SK-N-SH treated with all-trans-retinoic acid at 6 μM for 48 hours (cell line): ENCODE measurements around the gene GATAD1.

Source experiments
- ISL1 ChIP-seq: fragments of 250-450 bp; sonication (Bioruptor Pico); IDR thresholded peaks from 2 replicates; pipeline ENCODE4 v2.1.2; 2022; ENCODE audit warnings: mild to moderate bottlenecking, moderate library complexity
- TCF4 ChIP-seq: fragments of 250-450 bp; sonication (Bioruptor Pico); IDR thresholded peaks from 2 replicates; pipeline ENCODE4 v1.8.0; 2021; ENCODE audit warnings: mild to moderate bottlenecking, moderate library complexity, borderline replicate concordance
- ZNF565 ChIP-seq: fragments of 450-650 bp; formaldehyde crosslinking; conservative IDR thresholded peaks from 2 replicates; pipeline ENCODE4 v1.5.0; 2020; ENCODE audit warnings: low read depth, mild to moderate bottlenecking, moderate library complexity
- ZNF70 ChIP-seq: fragments of 450-650 bp; formaldehyde crosslinking; IDR thresholded peaks from 2 replicates; pipeline ENCODE4 v1.5.0; 2020; ENCODE audit warnings: mild to moderate bottlenecking, moderate library complexity
- ZNF8 ChIP-seq: fragments of 450-650 bp; formaldehyde crosslinking; IDR thresholded peaks from 2 replicates; pipeline ENCODE4 v1.5.0; 2020; ENCODE audit warnings: mild to moderate bottlenecking, moderate library complexity
- TF ChIP-seq, protein P1 (sequence below): fragments of 250-450 bp; sonication (Bioruptor Pico); IDR thresholded peaks from 2 replicates; pipeline ENCODE4 v1.8.0; 2020; ENCODE audit warnings: mild to moderate bottlenecking, moderate library complexity, borderline replicate concordance
- TF ChIP-seq, protein P2 (sequence below): fragments of 250-450 bp; sonication (Bioruptor Pico); IDR thresholded peaks from 2 replicates; pipeline ENCODE4 v1.8.0; 2021; ENCODE audit warnings: low read depth, mild to moderate bottlenecking, moderate library complexity, borderline replicate concordance

DNA sequence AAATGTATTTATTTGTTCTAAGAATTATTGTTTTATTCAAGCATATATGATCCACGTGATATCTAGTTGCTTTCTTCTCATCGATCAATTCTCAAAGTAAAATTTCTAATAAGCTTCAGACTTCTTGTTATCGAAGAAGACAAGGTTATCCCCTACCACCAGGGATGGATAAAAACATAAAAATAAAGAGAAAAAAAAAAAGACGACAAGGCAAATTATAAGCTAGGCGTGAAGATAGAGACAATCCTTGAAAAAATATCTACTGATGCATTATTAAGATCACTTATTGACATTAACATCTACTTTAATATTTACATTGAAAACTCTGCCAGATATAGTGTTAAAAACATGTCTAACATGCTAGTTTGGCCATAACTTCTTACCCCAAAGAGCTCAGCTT lies 61.7 kb downstream of the GATAD1 start:
- TF ChIP-seq, protein P1, sequence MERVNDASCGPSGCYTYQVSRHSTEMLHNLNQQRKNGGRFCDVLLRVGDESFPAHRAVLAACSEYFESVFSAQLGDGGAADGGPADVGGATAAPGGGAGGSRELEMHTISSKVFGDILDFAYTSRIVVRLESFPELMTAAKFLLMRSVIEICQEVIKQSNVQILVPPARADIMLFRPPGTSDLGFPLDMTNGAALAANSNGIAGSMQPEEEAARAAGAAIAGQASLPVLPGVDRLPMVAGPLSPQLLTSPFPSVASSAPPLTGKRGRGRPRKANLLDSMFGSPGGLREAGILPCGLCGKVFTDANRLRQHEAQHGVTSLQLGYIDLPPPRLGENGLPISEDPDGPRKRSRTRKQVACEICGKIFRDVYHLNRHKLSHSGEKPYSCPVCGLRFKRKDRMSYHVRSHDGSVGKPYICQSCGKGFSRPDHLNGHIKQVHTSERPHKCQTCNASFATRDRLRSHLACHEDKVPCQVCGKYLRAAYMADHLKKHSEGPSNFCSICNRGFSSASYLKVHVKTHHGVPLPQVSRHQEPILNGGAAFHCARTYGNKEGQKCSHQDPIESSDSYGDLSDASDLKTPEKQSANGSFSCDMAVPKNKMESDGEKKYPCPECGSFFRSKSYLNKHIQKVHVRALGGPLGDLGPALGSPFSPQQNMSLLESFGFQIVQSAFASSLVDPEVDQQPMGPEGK (CRISPR knock-in tag): no peak
- TF ChIP-seq, protein P2, sequence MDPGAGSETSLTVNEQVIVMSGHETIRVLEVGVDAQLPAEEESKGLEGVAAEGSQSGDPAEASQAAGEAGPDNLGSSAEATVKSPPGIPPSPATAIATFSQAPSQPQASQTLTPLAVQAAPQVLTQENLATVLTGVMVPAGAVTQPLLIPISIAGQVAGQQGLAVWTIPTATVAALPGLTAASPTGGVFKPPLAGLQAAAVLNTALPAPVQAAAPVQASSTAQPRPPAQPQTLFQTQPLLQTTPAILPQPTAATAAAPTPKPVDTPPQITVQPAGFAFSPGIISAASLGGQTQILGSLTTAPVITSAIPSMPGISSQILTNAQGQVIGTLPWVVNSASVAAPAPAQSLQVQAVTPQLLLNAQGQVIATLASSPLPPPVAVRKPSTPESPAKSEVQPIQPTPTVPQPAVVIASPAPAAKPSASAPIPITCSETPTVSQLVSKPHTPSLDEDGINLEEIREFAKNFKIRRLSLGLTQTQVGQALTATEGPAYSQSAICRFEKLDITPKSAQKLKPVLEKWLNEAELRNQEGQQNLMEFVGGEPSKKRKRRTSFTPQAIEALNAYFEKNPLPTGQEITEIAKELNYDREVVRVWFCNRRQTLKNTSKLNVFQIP (CRISPR knock-in tag): no peak
- TF ChIP-seq TCF4 (CRISPR knock-in tag): no peak
- TF ChIP-seq ZNF70 (CRISPR knock-in tag): no peak
- TF ChIP-seq ZNF8: no peak
- no peak for TF ChIP-seq ZNF565
- no peak for TF ChIP-seq ISL1 (CRISPR knock-in tag)
